Natural killer cell (primary cell): ENCODE measurements around the gene GLT6D1. TPM values are rescaled to one million over a fixed set of nuclear protein-coding genes. Genes with fewer than 3 reads are reported as not detected.

Source experiments
- ATAC-seq, 3 donors: fragments of 150-1000 bp in 2 of 3; fragments of 200-7000 bp in 1 of 3; cut with Tn5 transposase; 1 replicate in 1 of 3; 2 replicates in 2 of 3; pipeline ENCODE4 v1.10.0; 2021; ENCODE audit warnings: mild to moderate bottlenecking in 2 of 3, moderate library complexity in 2 of 3
- DNase-seq, 2 donors: peaks; one replicate each; pipeline versions ENCODE4 v3.0.0 to v3.0.0-alpha.2; 2013 to 2021; ENCODE audit warnings: mixed read lengths in 1 of 2
- H3K27ac ChIP-seq: one replicate; pipeline ENCODE4 v1.5.1; 2013; ENCODE audit warnings: mild to moderate bottlenecking, low read length
- H3K27me3 ChIP-seq: one replicate; pipeline ENCODE4 v1.6.1; 2013; ENCODE audit warnings: low read length; ENCODE audit not compliant: control insufficient read depth, insufficient read depth
- H3K36me3 ChIP-seq: one replicate; pipeline ENCODE4 v1.6.1; 2013; ENCODE audit warnings: low read length; ENCODE audit not compliant: control insufficient read depth, insufficient read depth
- H3K4me1 ChIP-seq: one replicate; pipeline ENCODE4 v1.6.1; 2013; ENCODE audit warnings: low read length; ENCODE audit not compliant: control insufficient read depth, insufficient read depth
- H3K4me3 ChIP-seq: one replicate; pipeline ENCODE4 v1.5.1; 2013; ENCODE audit warnings: low read length
- H3K9me3 ChIP-seq: one replicate; pipeline ENCODE4 v1.6.1; 2013; ENCODE audit warnings: low read length; ENCODE audit not compliant: control insufficient read depth, insufficient read depth
- H3K27ac Mint-ChIP-seq, 2 donors: one replicate each; pipeline ENCODE4 v1.8.0; 2022; ENCODE audit warnings: mild to moderate bottlenecking in 2 of 2, mixed read lengths in 2 of 2, moderate library complexity in 1 of 2
- H3K27me3 Mint-ChIP-seq, 2 donors: one replicate each; pipeline ENCODE4 v1.8.0; 2022; ENCODE audit warnings: low read depth in 2 of 2, mixed read lengths in 2 of 2
- H3K36me3 Mint-ChIP-seq: one replicate; pipeline ENCODE4 v1.8.0; 2022; ENCODE audit warnings: mixed read lengths
- H3K4me1 Mint-ChIP-seq, 2 donors: one replicate each; pipeline ENCODE4 v1.8.0; 2022; ENCODE audit warnings: mixed read lengths in 2 of 2
- H3K4me3 Mint-ChIP-seq: one replicate; pipeline ENCODE4 v1.8.0; 2022; ENCODE audit warnings: mild to moderate bottlenecking, moderate library complexity, mixed read lengths
- H3K9me3 Mint-ChIP-seq, 2 donors: one replicate each; pipeline ENCODE4 v1.8.0; 2022; ENCODE audit warnings: mixed read lengths in 2 of 2
- WGBS: methylation state at CpG from one replicate; pipeline ENCODE4 v1.1.7; 2013; ENCODE audit warnings: missing lambda C conversion rate; ENCODE audit not compliant: insufficient coverage; 5-methylcytosine and 5-hydroxymethylcytosine counted together
- intact Hi-C: fragments of 100-400 bp; cut with micrococcal nuclease; formaldehyde crosslinking; loops from one replicate; pipeline ENCODE4 v1.14.2; 2022
- total RNA-seq, 4 donors: library from RNA; stranded (reverse); fragments of 120-200 nt in 1 of 4; gene quantifications; one replicate each; pipeline versions ENCODE4 v1.2.3 to v1.2.4, GENCODE V29; 2013 to 2022
- TF ChIP-seq, protein P1 (sequence below): fragments of 200-600 bp; IDR thresholded peaks from one replicate; pipeline ENCODE4 v1.8.0; 2022; ENCODE audit warnings: antibody characterized with exemption

Gene GLT6D1
- total RNA-seq, 3 donors from 2014 or later (not counting 1 experiment from before 2014, with no cell fraction given): not detected

GRCh38 chr9:135616619-135617537, 22.5 kb downstream of the GLT6D1 start:
- H3K4me3 ChIP-seq: no peak overlapping the region
- H3K27me3 ChIP-seq: no peaks in the 10 kb centered on the region
- H3K4me1 ChIP-seq: no peaks in the 10 kb centered on the region
- Mint-ChIP-seq H3K27me3 (peaks cover 0 to 10% of the 10 kb centered on the region in 2 donors), H3K4me3 (no peak overlapping the region), H3K4me1 (no peaks in the 10 kb centered on the region), H3K9me3 (no peaks in the 10 kb centered on the region), H3K27ac (no peak overlapping the region), H3K36me3 (no peaks in the 10 kb centered on the region)
- 85% methylated on average over 33 of the region's 34 CpGs for WGBS
- H3K9me3 ChIP-seq: no peaks in the 10 kb centered on the region
- ATAC-seq (no peak), DNase-seq (no peak)
- TF ChIP-seq, protein P1, sequence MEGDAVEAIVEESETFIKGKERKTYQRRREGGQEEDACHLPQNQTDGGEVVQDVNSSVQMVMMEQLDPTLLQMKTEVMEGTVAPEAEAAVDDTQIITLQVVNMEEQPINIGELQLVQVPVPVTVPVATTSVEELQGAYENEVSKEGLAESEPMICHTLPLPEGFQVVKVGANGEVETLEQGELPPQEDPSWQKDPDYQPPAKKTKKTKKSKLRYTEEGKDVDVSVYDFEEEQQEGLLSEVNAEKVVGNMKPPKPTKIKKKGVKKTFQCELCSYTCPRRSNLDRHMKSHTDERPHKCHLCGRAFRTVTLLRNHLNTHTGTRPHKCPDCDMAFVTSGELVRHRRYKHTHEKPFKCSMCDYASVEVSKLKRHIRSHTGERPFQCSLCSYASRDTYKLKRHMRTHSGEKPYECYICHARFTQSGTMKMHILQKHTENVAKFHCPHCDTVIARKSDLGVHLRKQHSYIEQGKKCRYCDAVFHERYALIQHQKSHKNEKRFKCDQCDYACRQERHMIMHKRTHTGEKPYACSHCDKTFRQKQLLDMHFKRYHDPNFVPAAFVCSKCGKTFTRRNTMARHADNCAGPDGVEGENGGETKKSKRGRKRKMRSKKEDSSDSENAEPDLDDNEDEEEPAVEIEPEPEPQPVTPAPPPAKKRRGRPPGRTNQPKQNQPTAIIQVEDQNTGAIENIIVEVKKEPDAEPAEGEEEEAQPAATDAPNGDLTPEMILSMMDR: no peak
- no peaks in the 10 kb centered on the region for H3K36me3 ChIP-seq
- no peak overlapping the region for H3K27ac ChIP-seq
- intact Hi-C loops: no loop called here

DNA sequence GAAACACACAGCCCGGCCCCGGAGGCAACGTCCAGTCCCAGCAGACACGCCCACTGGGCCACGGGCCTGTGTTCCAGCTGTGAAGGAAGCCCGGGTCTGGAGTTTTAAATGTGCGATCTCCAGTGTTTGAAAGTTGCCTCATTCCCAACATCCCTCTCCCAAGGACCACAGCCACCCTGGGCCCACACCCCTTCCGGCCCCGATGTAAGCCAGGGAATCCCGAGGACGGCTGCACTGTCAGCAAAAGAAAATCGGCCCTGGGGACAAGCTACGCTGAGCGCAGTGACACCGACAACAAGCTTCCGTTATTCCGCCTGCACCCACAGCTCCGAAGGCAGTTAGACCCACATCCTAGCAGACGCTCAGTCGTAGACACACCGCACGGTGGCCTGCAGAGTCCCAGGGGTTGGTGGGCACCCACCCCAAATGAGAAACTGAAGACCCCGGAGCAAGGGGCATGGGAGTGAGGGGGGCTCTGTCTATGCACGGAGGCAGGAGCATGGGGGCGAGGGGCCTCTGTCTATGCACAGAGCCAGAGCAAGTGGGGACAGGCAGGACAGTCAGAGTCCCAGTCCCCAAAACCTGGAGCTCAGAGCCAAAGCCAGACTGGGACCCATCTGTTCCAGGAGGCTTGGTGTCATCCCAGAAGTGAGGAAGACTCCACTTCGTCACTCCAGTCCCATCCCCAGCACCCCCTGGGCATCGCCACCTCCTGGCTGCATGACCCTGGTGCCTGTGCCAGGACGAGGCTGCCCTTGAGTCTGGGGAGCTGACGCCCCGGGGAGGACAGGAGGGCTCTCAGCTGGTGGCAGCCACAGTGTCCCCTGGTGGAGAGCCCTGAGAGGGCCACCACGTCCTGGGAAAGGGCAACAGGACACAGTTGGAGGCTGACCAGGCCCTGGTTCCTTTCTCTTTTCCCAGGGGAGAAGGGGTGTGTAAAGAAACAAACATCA, 23.4 kb downstream of the GLT6D1 start:
- ATAC-seq: no peak
- Histone ChIP-seq H3K9me3 (no peaks in the 10 kb centered on the region), H3K4me1 (no peaks in the 10 kb centered on the region), H3K4me3 (no peak overlapping the region), H3K36me3 (no peaks in the 10 kb centered on the region), H3K27ac (no peak overlapping the region), H3K27me3 (no peaks in the 10 kb centered on the region)
- intact Hi-C loops: no loop called here
- TF ChIP-seq, protein P1: no peak
- H3K4me3 Mint-ChIP-seq: no peak overlapping the region
- no peak for DNase-seq
- H3K9me3 Mint-ChIP-seq: no peaks in the 10 kb centered on the region
- H3K27me3 Mint-ChIP-seq: peaks cover 0 to 6% of the 10 kb centered on the region in 2 donors
- 76% methylated on average over 31 of the region's 31 CpGs for WGBS
- no peaks in the 10 kb centered on the region for H3K4me1 Mint-ChIP-seq
- no peaks in the 10 kb centered on the region for H3K36me3 Mint-ChIP-seq
- H3K27ac Mint-ChIP-seq: no peak overlapping the region

GRCh38 chr9:135614821-135615665, 24.3 kb downstream of the GLT6D1 start:
- no peaks in the 10 kb centered on the region for H3K9me3 Mint-ChIP-seq
- no peaks in the 10 kb centered on the region for H3K9me3 ChIP-seq
- no peak overlapping the region for H3K4me3 Mint-ChIP-seq
- H3K4me1 ChIP-seq: no peaks in the 10 kb centered on the region
- H3K36me3 ChIP-seq: no peaks in the 10 kb centered on the region
- ATAC-seq (no peak), DNase-seq (no peak)
- WGBS: 79% methylated on average over 28 of the region's 29 CpGs
- H3K36me3 Mint-ChIP-seq: no peaks in the 10 kb centered on the region
- no peak overlapping the region for H3K27ac Mint-ChIP-seq
- H3K27ac ChIP-seq: no peak overlapping the region
- TF ChIP-seq, protein P1: no peak
- H3K27me3 ChIP-seq: no peaks in the 10 kb centered on the region
- intact Hi-C loops: no loop called here
- no peaks in the 10 kb centered on the region for H3K4me1 Mint-ChIP-seq
- H3K4me3 ChIP-seq: no peak overlapping the region
- no peaks in the 10 kb centered on the region for H3K27me3 Mint-ChIP-seq
